ENCODE results near the gene C1orf50. TPM values are rescaled to one million over a fixed set of nuclear protein-coding genes. Genes with fewer than 3 reads are reported as not detected.

C1orf50 gene
- total RNA-seq, 1 donor from 2014 or later = 13.1 TPM

- peaks cover 23% of the 10 kb centered on the region for H3K36me3 Mint-ChIP-seq (ENCODE audit: low read depth)
- H3K9me3 Mint-ChIP-seq = no peaks in the 10 kb centered on the region
- H3K4me3 Mint-ChIP-seq = peak within 1 kb of the TSS; percentile 78
- ATAC-seq (ENCODE audit: low read depth) (peak; percentile 45), DNase-seq (no peak)
- H3K27ac Mint-ChIP-seq = peak within 1 kb of the TSS; percentile 9
- intact Hi-C loops (cut with micrococcal nuclease) = no loop called here
- TF ChIP-seq CTCF (IDR thresholded peaks at IDR 0.05) = no peak
- ChIA-PET POLR2A (interaction anchor here (3.3 kb wide), 1 partner anchor 18 kb away, joined by 10 read pairs; the partner anchor contains the start of genes C1orf50 and P3H1), CTCF (no interaction called here)
- H3K27me3 Mint-ChIP-seq = peaks cover 5% of the 10 kb centered on the region
- peaks cover 11% of the 10 kb centered on the region for H3K4me1 Mint-ChIP-seq
These were observed 18.1 kb downstream of the C1orf50 start, which contains the start of gene TMEM269 for GRCh38 chr1:42784946-42785693. Gene TMEM269, plus strand, starts transcription at chr1:42784991. Its CDS starts 4,903 bp downstream, at chr1:42789894.

- peaks cover 5% of the 10 kb centered on the region for H3K27me3 Mint-ChIP-seq
- ChIA-PET POLR2A (interaction anchor here (3.3 kb wide), 1 partner anchor 19 kb away, joined by 10 read pairs; the partner anchor contains the start of genes C1orf50 and P3H1), CTCF (no interaction called here)
- no peaks in the 10 kb centered on the region for H3K9me3 Mint-ChIP-seq
- no peak overlapping the region for H3K27ac Mint-ChIP-seq
- DNase-seq (no peak), ATAC-seq (ENCODE audit: low read depth) (no peak)
- intact Hi-C loops (cut with micrococcal nuclease) = no loop called here
- peaks cover 16% of the 10 kb centered on the region for H3K36me3 Mint-ChIP-seq (ENCODE audit: low read depth)
- no peak for TF ChIP-seq CTCF (IDR thresholded peaks at IDR 0.05)
- peaks cover 11% of the 10 kb centered on the region for H3K4me1 Mint-ChIP-seq
- H3K4me3 Mint-ChIP-seq = no peak overlapping the region
These were observed 19.0 kb downstream of the C1orf50 start for GRCh38 chr1:42786097-42786496.

GRCh38 chr1:42788021-42788420 is 21.0 kb downstream of the C1orf50 start:
- CTCF ChIA-PET = no interaction called here
- ATAC-seq (ENCODE audit: low read depth) (no peak), DNase-seq (no peak)
- no peak overlapping the region for H3K4me3 Mint-ChIP-seq
- H3K4me1 Mint-ChIP-seq = peaks cover 11% of the 10 kb centered on the region
- TF ChIP-seq CTCF (IDR thresholded peaks at IDR 0.05) = no peak
- H3K36me3 Mint-ChIP-seq (ENCODE audit: low read depth) = peaks cover 7% of the 10 kb centered on the region
- no peaks in the 10 kb centered on the region for H3K9me3 Mint-ChIP-seq
- POLR2A ChIA-PET = no interaction called here
- H3K27me3 Mint-ChIP-seq = peaks cover 5% of the 10 kb centered on the region
- intact Hi-C loops (cut with micrococcal nuclease) = no loop called here
- H3K27ac Mint-ChIP-seq = no peak overlapping the region

- ChIA-PET CTCF (no interaction called here), POLR2A (no interaction called here)
- no peaks in the 10 kb centered on the region for H3K36me3 Mint-ChIP-seq (ENCODE audit: low read depth)
- no peaks in the 10 kb centered on the region for H3K9me3 Mint-ChIP-seq
- no peak for TF ChIP-seq CTCF (IDR thresholded peaks at IDR 0.05)
- DNase-seq (no peak), ATAC-seq (ENCODE audit: low read depth) (no peak)
- no peaks in the 10 kb centered on the region for H3K27me3 Mint-ChIP-seq
- H3K27ac Mint-ChIP-seq = no peak overlapping the region
- no peaks in the 10 kb centered on the region for H3K4me1 Mint-ChIP-seq
- H3K4me3 Mint-ChIP-seq = no peak overlapping the region
- intact Hi-C loops (cut with micrococcal nuclease) = no loop called here
These were observed 26.8 kb downstream of the C1orf50 start for GRCh38 chr1:42793824-42794223.

- intact Hi-C loops (cut with micrococcal nuclease) = no loop called here
- H3K4me3 Mint-ChIP-seq = no peak overlapping the region
- H3K27me3 Mint-ChIP-seq = no peaks in the 10 kb centered on the region
- H3K27ac Mint-ChIP-seq = no peak overlapping the region
- no peak for TF ChIP-seq CTCF (IDR thresholded peaks at IDR 0.05)
- H3K4me1 Mint-ChIP-seq = no peaks in the 10 kb centered on the region
- POLR2A ChIA-PET = no interaction called here
- DNase-seq (no peak), ATAC-seq (ENCODE audit: low read depth) (no peak)
- H3K9me3 Mint-ChIP-seq = no peaks in the 10 kb centered on the region
- CTCF ChIA-PET = no interaction called here
- no peaks in the 10 kb centered on the region for H3K36me3 Mint-ChIP-seq (ENCODE audit: low read depth)
These were observed 30.4 kb downstream of the C1orf50 start for GRCh38 chr1:42797414-42797813.
